ENCODE data around the gene PSMB4.

Gene PSMB4

GRCh38 chr1:151364996-151365395 lies 34.4 kb upstream of the PSMB4 start:
- DNase-seq (ENCODE audit: low spot score): no peak
- no peak for TF ChIP-seq CTCF (IDR thresholded peaks at IDR 0.05; ENCODE audit: extremely low read depth, insufficient read depth, missing control alignments)
- in situ Hi-C loops (cut with MboI; ENCODE audit: low pct_unique_long_range_greater_than_20kb, low sequenced_read_pairs, unreplicated experiment): no loop called here

GRCh38 chr1:151367658-151368392 lies 31.5 kb upstream of the PSMB4 start:
- no peak for DNase-seq (ENCODE audit: low spot score)
- in situ Hi-C loops (cut with MboI; ENCODE audit: low pct_unique_long_range_greater_than_20kb, low sequenced_read_pairs, unreplicated experiment): no loop called here
- no peak for TF ChIP-seq CTCF (IDR thresholded peaks at IDR 0.05; ENCODE audit: extremely low read depth, insufficient read depth, missing control alignments)

- no peak for DNase-seq (ENCODE audit: low spot score)
- TF ChIP-seq CTCF (IDR thresholded peaks at IDR 0.05; ENCODE audit: extremely low read depth, insufficient read depth, missing control alignments): no peak
- in situ Hi-C loops (cut with MboI; ENCODE audit: low pct_unique_long_range_greater_than_20kb, low sequenced_read_pairs, unreplicated experiment): no loop called here
Observed at GRCh38 chr1:151368393-151369301, 30.7 kb upstream of the PSMB4 start.

- in situ Hi-C loops (cut with MboI; ENCODE audit: low pct_unique_long_range_greater_than_20kb, low sequenced_read_pairs, unreplicated experiment): no loop called here
- no peak for DNase-seq (ENCODE audit: low spot score)
- TF ChIP-seq CTCF (IDR thresholded peaks at IDR 0.05; ENCODE audit: extremely low read depth, insufficient read depth, missing control alignments): no peak
Observed at GRCh38 chr1:151369302-151369610, 30.1 kb upstream of the PSMB4 start.

GRCh38 chr1:151369621-151370048 lies 29.7 kb upstream of the PSMB4 start:
- in situ Hi-C loops (cut with MboI; ENCODE audit: low pct_unique_long_range_greater_than_20kb, low sequenced_read_pairs, unreplicated experiment): no loop called here
- no peak for TF ChIP-seq CTCF (IDR thresholded peaks at IDR 0.05; ENCODE audit: extremely low read depth, insufficient read depth, missing control alignments)
- no peak for DNase-seq (ENCODE audit: low spot score)

GRCh38 chr1:151370211-151370911 lies 29.0 kb upstream of the PSMB4 start:
- no peak for DNase-seq (ENCODE audit: low spot score)
- no peak for TF ChIP-seq CTCF (IDR thresholded peaks at IDR 0.05; ENCODE audit: extremely low read depth, insufficient read depth, missing control alignments)
- in situ Hi-C loops (cut with MboI; ENCODE audit: low pct_unique_long_range_greater_than_20kb, low sequenced_read_pairs, unreplicated experiment): no loop called here

All from GM13977 (cell line).